Hepatocyte (in vitro differentiated cells): ENCODE measurements around the gene GRK2. TPM values are rescaled to one million over a fixed set of nuclear protein-coding genes. Genes with fewer than 3 reads are reported as not detected.
"Not testable (repeated sequence)": the region's sequence is repeated elsewhere in the genome, so short reads cannot be mapped to it uniquely, and the experiment has no call there.

ENCODE experiments used
- DNase-seq: peaks from one replicate; pipeline ENCODE4 v3.0.0-alpha.2; 2016; ENCODE audit warnings: low spot score
- H2AFZ ChIP-seq: fragments of 200-600 bp; sonication (generic); 2 replicates; pipeline ENCODE4 v1.6.0; 2016; ENCODE audit warnings: antibody characterized with exemption, mild to moderate bottlenecking
- H3K27ac ChIP-seq: fragments of 200-600 bp; sonication (generic); 2 replicates; pipeline ENCODE4 v1.5.1; 2016; ENCODE audit warnings: mild to moderate bottlenecking
- H3K27me3 ChIP-seq: fragments of 200-600 bp; sonication (generic); 2 replicates; pipeline ENCODE4 v1.6.1; 2016
- H3K36me3 ChIP-seq: fragments of 200-600 bp; sonication (generic); replicated peaks from 2 replicates; pipeline ENCODE4 v1.5.1; 2016; ENCODE audit warnings: low read depth; ENCODE audit not compliant: insufficient read depth
- H3K4me1 ChIP-seq: fragments of 200-600 bp; sonication (generic); 2 replicates; pipeline ENCODE4 v1.5.1; 2016; ENCODE audit warnings: mild to moderate bottlenecking, moderate library complexity; ENCODE audit not compliant: insufficient read depth
- H3K4me2 ChIP-seq: fragments of 200-600 bp; sonication (generic); 2 replicates; pipeline ENCODE4 v1.6.0; 2016
- H3K4me3 ChIP-seq: fragments of 200-600 bp; sonication (generic); 2 replicates; pipeline ENCODE4 v1.5.1; 2016; ENCODE audit warnings: mild to moderate bottlenecking
- H3K79me2 ChIP-seq: fragments of 200-600 bp; sonication (generic); 2 replicates; pipeline ENCODE4 v1.6.0; 2017; ENCODE audit warnings: mild to moderate bottlenecking
- H3K9me2 ChIP-seq: fragments of 200-600 bp; sonication (generic); replicated peaks from 2 replicates; pipeline ENCODE4 v1.6.0; 2017; ENCODE audit warnings: mild to moderate bottlenecking; ENCODE audit not compliant: insufficient read depth
- H3K9me3 ChIP-seq: fragments of 200-600 bp; sonication (generic); 2 replicates; pipeline ENCODE4 v1.5.1; 2016; ENCODE audit warnings: low read depth, mild to moderate bottlenecking
- H4K20me1 ChIP-seq: fragments of 200-600 bp; sonication (generic); 2 replicates; pipeline ENCODE4 v1.6.0; 2016; ENCODE audit warnings: mild to moderate bottlenecking; ENCODE audit not compliant: insufficient read depth, poor library complexity, severe bottlenecking
- CTCF ChIP-seq: fragments of 200-600 bp; sonication (generic); IDR thresholded peaks from 2 replicates; pipeline ENCODE4 v1.5.1; 2016; ENCODE audit warnings: antibody characterized with exemption, mild to moderate bottlenecking; ENCODE audit not compliant: poor library complexity
- EZH2 ChIP-seq: fragments of 200-600 bp; sonication (generic); IDR thresholded peaks from 2 replicates; pipeline ENCODE4 v1.6.1; 2016; ENCODE audit warnings: antibody characterized with exemption, mild to moderate bottlenecking, borderline replicate concordance
- EZH2phosphoT487 ChIP-seq: fragments of 200-600 bp; sonication (generic); IDR thresholded peaks from one replicate; pipeline ENCODE4 v1.6.1; 2018; ENCODE audit warnings: antibody characterized with exemption, mild to moderate bottlenecking, low read depth, moderate library complexity; ENCODE audit not compliant: unreplicated experiment, severe bottlenecking
- WGBS: methylation state at CpG from one replicate; pipeline ENCODE4 v1.1.6; 2016; ENCODE audit warnings: low lambda C conversion rate; ENCODE audit errors: missing lambda C conversion rate; 5-methylcytosine and 5-hydroxymethylcytosine counted together
- polyA plus RNA-seq: library from polyadenylated mRNA; unstranded; fragments of >200 nt; fragmentation: Nextera tagmentation; extraction: Ambion mirVana; gene quantifications from 2 replicates; pipeline ENCODE4 v1.2.1, GENCODE V29; 2016
- total RNA-seq: library from RNA; depleted of rRNA; stranded (reverse); fragments of >200 nt; gene quantifications from 2 replicates; pipeline ENCODE4 v1.2.3, GENCODE V29; 2014

GRK2 gene
- total and polyA plus RNA-seq, 2 experiments from 2014 or later = 41.4 to 59.6 TPM

- Histone ChIP-seq H3K27me3 (no peaks in the 10 kb centered on the region), H3K4me2 (no peak overlapping the region), H3K36me3 (peaks cover 4% of the 10 kb centered on the region), H4K20me1 (no peaks in the 10 kb centered on the region), H3K9me3 (no peaks in the 10 kb centered on the region), H3K27ac (no peak overlapping the region), H3K4me1 (no peaks in the 10 kb centered on the region), H2AFZ (no peak overlapping the region), H3K79me2 (peaks cover 18% of the 10 kb centered on the region), H3K4me3 (no peak overlapping the region), H3K9me2 (no peaks in the 10 kb centered on the region)
- TF ChIP-seq EZH2 = no peak
- no peak for TF ChIP-seq CTCF
- TF ChIP-seq EZH2phosphoT487 = no peak
- 100% methylated on average over 1 of the region's 1 CpG for WGBS
- no peak for DNase-seq
Observed at GRCh38 chr11:67230886-67231285, 35.4 kb upstream of the GRK2 start.

- Histone ChIP-seq H3K27me3 (no peaks in the 10 kb centered on the region), H3K4me2 (no peak overlapping the region), H4K20me1 (peaks cover 3% of the 10 kb centered on the region), H3K4me3 (no peak overlapping the region), H3K4me1 (peaks cover 8% of the 10 kb centered on the region), H3K27ac (no peak overlapping the region), H3K9me2 (no peaks in the 10 kb centered on the region), H3K9me3 (no peaks in the 10 kb centered on the region), H2AFZ (no peak overlapping the region), H3K79me2 (peaks cover 37% of the 10 kb centered on the region), H3K36me3 (peaks cover 4% of the 10 kb centered on the region)
- WGBS = 80% methylated on average over 7 of the region's 7 CpGs
- no peak for DNase-seq
- TF ChIP-seq EZH2phosphoT487 (no peak), CTCF (no peak), EZH2 (no peak)
Observed at GRCh38 chr11:67233584-67234190, 32.6 kb upstream of the GRK2 start.

- H3K36me3 ChIP-seq, H4K20me1 ChIP-seq, H3K4me3 ChIP-seq, H2AFZ ChIP-seq, H3K9me2 ChIP-seq, H3K27ac ChIP-seq, H3K4me2 ChIP-seq, H3K9me3 ChIP-seq, H3K27me3 ChIP-seq, DNase-seq: not testable (repeated sequence)
- Histone ChIP-seq H3K79me2 (peaks cover 37% of the 10 kb centered on the region), H3K4me1 (peaks cover 14% of the 10 kb centered on the region)
- 93% methylated on average over 8 of the region's 8 CpGs for WGBS
Observed at GRCh38 chr11:67234571-67234970, 31.7 kb upstream of the GRK2 start.

GRCh38 chr11:67237574-67237973 lies 28.7 kb upstream of the GRK2 start:
- no peak for DNase-seq
- no peaks in the 10 kb centered on the region for H3K27me3 ChIP-seq
- no peak overlapping the region for H3K27ac ChIP-seq
- H4K20me1 ChIP-seq = peaks cover 24% of the 10 kb centered on the region
- no peaks in the 10 kb centered on the region for H3K9me3 ChIP-seq
- H3K79me2 ChIP-seq = peaks cover 58% of the 10 kb centered on the region
- TF ChIP-seq EZH2 (no peak), EZH2phosphoT487 (no peak), CTCF (no peak)
- peaks cover 27% of the 10 kb centered on the region for H3K4me1 ChIP-seq
- H2AFZ ChIP-seq = no peak overlapping the region
- no peak overlapping the region for H3K4me2 ChIP-seq
- H3K36me3 ChIP-seq = peaks cover 4% of the 10 kb centered on the region
- 100% methylated on average over 1 of the region's 1 CpG for whole genome bisulfite sequencing
- H3K4me3 ChIP-seq = no peak overlapping the region
- H3K9me2 ChIP-seq = no peaks in the 10 kb centered on the region
